GM19468 (cell line): ENCODE data around the gene CANX.
"Not testable (repeated sequence)": the region's sequence is repeated elsewhere in the genome, so short reads cannot be mapped to it uniquely, and the experiment has no call there.

Experiments used
- ATAC-seq: cut with Tn5 transposase; IDR thresholded peaks from one replicate; pipeline ENCODE4 v1.9.1; 2021; ENCODE audit warnings: mild to moderate bottlenecking, moderate library complexity, moderate number of reproducible peaks; ENCODE audit not compliant: unreplicated experiment; ENCODE audit errors: extremely low read depth

CANX gene, protein sequence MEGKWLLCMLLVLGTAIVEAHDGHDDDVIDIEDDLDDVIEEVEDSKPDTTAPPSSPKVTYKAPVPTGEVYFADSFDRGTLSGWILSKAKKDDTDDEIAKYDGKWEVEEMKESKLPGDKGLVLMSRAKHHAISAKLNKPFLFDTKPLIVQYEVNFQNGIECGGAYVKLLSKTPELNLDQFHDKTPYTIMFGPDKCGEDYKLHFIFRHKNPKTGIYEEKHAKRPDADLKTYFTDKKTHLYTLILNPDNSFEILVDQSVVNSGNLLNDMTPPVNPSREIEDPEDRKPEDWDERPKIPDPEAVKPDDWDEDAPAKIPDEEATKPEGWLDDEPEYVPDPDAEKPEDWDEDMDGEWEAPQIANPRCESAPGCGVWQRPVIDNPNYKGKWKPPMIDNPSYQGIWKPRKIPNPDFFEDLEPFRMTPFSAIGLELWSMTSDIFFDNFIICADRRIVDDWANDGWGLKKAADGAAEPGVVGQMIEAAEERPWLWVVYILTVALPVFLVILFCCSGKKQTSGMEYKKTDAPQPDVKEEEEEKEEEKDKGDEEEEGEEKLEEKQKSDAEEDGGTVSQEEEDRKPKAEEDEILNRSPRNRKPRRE

DNA sequence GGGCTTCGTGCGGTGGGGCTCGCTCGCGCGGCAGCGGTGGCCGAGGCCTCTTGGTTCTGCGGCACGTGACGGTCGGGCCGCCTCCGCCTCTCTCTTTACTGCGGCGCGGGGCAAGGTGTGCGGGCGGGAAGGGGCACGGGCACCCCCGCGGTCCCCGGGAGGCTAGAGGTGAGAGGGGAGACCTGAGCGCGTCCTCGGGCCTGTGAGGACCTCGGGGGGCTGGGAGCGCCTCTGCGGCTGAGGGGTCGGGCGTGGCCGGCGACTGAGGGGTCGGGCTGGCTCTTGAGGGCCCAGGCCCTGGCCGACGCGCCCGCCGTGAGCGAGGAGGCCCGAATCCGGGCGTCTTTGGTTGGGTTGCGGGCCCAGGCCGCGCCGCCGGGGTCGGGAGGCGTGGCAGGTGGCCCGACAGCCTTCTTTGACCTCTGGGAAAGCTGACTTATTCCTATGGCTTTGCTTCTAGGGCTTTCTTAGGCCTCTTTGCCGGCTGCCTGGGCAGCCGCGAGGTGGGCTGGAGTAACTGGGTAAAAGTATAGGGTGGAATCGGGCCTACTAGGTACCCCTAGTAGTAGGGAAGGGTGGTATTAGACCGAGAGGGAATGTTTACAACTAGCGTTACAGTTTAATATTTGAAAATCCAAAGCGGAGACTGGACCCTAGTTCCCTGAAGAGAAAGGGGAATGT, at the start of gene CANX:
Gene CANX (plus strand): TSS at position 33 of the 681 bp plus-strand sequence. CDS start 6,715 bp downstream, outside the sequence.
- no peak for ATAC-seq

- ATAC-seq = not testable (repeated sequence)
These were observed 49.5 kb upstream of the CANX start for GRCh38 chr5:179649166-179649703.

- not testable (repeated sequence) for ATAC-seq
These were observed 48.5 kb upstream of the CANX start for GRCh38 chr5:179650245-179650644.

DNA sequence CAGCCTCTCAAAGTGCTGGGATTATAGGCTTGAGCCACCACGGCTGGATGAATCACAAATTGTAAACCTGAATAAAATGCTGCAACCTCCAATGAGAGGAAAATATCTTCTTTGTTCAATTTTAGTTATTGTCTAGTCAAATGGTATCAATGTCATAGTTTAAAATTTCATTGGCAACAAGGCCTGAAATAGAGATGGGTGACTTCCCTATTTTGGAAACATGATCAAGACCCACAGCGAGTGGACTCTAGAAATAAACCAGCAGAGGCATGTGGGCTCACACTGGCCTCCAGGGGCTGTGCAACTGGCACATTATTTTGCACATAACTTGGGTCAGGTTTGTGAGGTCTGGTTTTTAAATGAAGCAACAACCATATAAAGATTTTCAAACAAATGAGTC, 45.6 kb upstream of the CANX start:
- not testable (repeated sequence) for ATAC-seq

- peak; percentile 59 for ATAC-seq
These were observed 41.2 kb upstream of the CANX start for GRCh38 chr5:179657302-179658178.

- peak; percentile 24 for ATAC-seq
These were observed 40.4 kb upstream of the CANX start for GRCh38 chr5:179658179-179658856.

GRCh38 chr5:179661647-179662046, 37.1 kb upstream of the CANX start:
- not testable (repeated sequence) for ATAC-seq

DNA sequence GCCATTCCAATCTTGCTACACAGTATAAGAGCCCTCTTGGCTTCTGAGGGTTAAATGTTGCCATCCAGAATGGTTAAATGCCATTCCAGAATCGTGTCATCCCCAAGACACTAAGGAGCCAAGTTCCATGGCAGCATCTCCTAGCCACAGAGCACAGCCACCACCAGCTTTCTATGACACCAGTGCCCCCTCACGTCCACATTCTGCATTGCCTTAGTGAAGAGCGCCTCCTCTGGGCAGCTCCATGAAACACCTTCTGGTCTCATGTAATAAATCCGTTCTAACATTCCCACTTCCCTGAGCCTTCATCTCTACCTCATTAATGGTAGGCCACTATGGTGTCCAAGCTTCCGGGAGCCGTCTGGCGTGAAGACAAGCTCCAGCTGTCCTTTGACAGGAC, 30.4 kb upstream of the CANX start:
- ATAC-seq = no peak

DNA sequence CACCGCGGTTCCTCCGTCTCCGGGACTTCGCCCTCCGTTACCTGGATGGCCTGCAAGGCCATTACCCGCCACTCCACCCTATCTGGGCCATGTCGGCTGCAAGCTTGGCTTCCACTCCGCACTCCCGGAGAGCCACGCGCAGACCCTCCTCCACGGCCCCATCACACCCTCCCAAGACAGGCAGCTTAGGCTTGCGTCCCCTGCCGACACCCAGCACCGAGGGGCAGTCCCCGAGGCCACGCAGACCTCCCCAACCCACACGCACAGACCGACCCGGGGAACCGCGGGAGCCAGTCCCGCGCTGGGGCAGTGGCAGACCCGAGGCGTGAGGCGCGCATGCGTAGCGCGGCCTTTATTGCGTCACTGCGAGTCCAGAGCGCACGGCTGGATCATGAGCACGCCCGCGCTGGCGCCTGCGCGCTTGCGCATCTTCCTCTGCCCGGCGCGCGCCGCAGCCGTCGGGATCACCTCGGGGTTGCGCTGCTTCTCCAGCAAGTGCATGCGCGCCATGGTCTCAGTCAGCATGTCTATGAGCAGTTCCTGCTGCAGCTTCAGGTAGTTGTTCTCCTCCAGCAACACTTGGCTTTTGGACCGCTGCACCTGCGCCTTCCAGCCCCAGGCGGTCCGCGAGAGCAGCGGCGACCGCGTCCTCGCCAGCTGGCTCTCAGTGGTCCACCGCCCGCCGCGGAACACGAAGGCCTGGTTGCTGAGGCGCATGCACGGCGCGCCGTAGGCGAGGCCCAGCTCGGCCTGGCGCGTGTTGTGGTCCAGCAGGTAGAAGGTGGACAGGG, 20.3 kb upstream of the CANX start:
- ATAC-seq = peak; percentile 81

- peak; percentile 4 for ATAC-seq
These were observed 19.6 kb upstream of the CANX start for GRCh38 chr5:179679014-179679674.

DNA sequence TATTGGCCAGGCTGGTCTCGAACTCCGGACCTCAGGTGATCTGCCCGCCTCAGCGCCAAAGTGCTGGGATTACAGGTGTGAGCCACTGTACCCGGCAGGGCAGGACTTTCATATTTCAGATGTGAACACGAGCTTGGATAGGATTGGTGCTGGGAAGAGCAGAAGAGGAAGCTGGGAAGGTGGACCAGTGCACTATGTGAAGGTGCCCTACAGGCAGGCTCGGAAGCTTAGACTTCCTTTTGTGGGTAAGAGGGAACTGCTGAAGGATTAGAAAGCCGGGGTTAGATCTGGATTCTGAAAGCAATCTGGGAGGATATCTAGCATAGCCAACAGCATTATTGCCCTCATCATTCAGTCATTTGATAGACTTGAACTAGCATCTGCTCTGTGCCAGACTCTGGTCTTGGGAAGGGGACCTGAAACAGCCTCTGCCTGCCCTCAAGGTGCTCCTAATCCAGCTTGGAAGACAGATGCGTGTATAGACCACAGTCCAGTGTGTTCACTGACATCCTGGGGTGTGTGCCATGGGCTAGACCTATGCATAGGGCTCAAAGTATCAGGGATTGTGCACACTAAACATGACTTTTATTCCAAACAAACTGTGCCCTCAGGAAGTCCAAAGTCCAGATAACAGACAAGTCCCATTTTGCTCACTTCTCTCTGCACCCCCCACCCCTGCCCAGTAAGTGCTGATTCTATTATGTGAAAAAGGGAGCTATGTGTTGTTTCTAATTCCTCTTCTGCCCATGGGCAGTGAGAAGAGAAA, 18.6 kb upstream of the CANX start:
- ATAC-seq = no peak

DNA sequence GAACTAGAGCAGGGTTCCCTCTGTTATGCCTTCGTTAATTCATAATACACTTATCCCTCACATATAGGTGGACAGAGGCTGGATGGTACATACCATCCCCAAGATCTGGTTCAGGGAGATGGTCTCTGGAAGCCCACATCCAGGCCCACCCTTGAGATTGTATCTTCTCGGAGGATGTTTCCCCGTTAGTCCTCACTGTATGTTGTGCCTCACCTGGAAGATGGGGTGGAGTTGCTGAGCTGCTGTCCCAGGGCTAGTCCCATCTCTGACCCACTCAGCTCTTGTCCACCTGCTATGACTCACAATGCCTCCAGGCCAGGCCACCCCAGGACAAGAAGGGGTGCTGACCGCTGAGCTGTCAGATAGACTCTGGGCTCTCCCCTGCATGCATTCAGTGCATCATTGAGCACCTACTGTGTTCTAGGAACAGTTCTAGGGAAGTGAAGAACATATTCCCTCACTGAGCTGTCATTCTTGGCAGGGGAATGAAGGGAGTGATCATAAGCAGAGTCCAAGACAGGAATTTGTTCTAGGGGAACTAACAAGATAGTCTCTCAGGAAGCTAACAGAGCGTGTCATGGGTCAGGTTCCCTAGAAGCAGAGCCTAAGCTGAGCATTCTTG, 17.9 kb upstream of the CANX start, which contains the start of gene CBY3:
Gene CBY3 (minus strand): TSS at position 255 of the 622 bp plus-strand sequence. CDS start 116 bp downstream, at position 139.
- no peak for ATAC-seq

GRCh38 chr5:179689212-179689611, 9.6 kb upstream of the CANX start:
- ATAC-seq = not testable (repeated sequence)

- no peak for ATAC-seq
These were observed 4.2 kb upstream of the CANX start for GRCh38 chr5:179694561-179694960.

GRCh38 chr5:179696603-179697002, 2.2 kb upstream of the CANX start:
- no peak for ATAC-seq

DNA sequence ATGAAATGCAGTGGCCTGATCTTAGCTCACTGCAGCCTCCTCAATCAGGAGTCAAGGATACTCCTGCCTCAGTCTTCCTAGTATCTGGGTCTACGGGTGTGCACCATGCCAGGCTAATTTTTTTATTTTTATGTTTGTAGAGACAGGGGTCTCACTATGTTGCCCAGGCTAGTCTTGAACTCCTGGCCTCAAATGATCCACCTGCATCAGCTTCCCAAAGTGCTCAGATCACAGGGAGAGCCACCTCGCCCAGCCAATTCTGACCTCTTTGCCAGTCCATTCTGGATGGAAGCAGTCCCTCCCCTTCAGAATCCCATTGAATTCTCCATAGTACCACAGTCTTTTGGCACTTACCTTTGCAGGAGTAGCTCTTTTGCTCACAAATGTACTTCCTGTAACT, 1.7 kb upstream of the CANX start:
- ATAC-seq = no peak

DNA sequence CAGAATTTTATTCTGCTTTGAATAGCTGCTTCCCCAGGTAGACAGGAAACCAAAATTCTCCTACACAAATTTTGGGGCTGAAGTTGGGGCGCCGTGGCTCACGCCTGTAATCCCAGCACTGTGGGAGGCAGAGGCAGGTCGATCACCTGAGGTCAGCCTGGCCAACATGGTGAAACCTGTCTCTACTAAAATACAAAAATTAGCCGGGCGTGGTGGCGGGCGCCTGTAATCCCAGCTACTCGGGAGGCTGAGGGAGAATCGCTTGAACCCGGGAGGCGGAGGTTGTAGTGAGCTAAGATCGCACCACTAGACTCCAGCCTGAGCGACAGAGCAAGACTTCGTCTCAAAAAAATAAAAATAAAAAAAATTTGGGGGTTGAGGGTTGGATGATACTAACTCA, 1.2 kb upstream of the CANX start:
- not testable (repeated sequence) for ATAC-seq
